ENCODE results near the gene SPSB1.
"Not testable (repeated sequence)": the region's sequence is repeated elsewhere in the genome, so short reads cannot be mapped to it uniquely, and the experiment has no call there.

The SPSB1 gene

DNA sequence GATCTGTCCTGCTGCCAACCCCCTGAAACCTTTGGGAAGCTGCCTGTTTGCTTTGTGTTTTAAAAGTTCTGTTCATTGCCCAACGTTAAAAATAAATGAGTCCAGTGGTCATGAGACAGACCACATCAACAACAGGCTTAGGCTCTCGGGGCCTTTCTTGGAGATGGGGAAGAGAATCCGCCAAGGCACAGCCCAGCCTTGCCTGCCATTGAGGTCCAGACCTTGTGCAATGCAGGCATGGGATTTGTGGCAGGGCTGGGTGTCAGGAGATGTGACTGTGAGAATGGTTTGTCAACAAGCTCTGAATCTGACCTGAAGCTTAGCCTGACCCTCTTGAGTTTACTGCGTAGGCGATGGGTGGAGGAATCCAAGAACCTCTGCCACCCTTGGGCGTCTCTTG lies 4.2 kb downstream of the SPSB1 start:
- Histone ChIP-seq H3K9me3 (ENCODE audit: insufficient read depth, low read depth, low read length) (no peaks in the 10 kb centered on the region), H3K4me1 (ENCODE audit: control insufficient read depth in 1 of 2, insufficient read depth in 2 of 2, low read length in 2 of 2) (peaks cover 28 to 56% of the 10 kb centered on the region in 2 experiments), H2AK5ac (ENCODE audit: low read length) (no peak overlapping the region), H3K9ac (ENCODE audit: low read length) (no peak overlapping the region), H2BK12ac (ENCODE audit: low read length) (no peak overlapping the region), H3K4me2 (ENCODE audit: low read length) (no peak overlapping the region), H2BK5ac (ENCODE audit: low read depth, low read length, poor library complexity) (no peak overlapping the region), H3K79me1 (ENCODE audit: low read length) (peaks cover 26% of the 10 kb centered on the region), H4K91ac (ENCODE audit: low read depth, low read length) (no peak overlapping the region), H3K79me2 (ENCODE audit: control insufficient read depth, insufficient read depth, low read length, poor library complexity) (peaks cover 61% of the 10 kb centered on the region), H2BK120ac (ENCODE audit: insufficient read depth, low read length, poor library complexity) (no peak overlapping the region), H3K23ac (ENCODE audit: low read length) (no peak overlapping the region), H3K18ac (ENCODE audit: low read length) (no peak overlapping the region), H2AFZ (ENCODE audit: insufficient read depth, low read length, poor library complexity) (no peak overlapping the region), H3K14ac (ENCODE audit: low read length) (no peak overlapping the region), H3K36me3 (ENCODE audit: control insufficient read depth in 1 of 2, insufficient read depth in 2 of 2, low read length in 2 of 2) (peaks cover 27 to 39% of the 10 kb centered on the region in 2 experiments), H3K4ac (ENCODE audit: low read depth, low read length) (peak overlapping the region; percentile 95), H4K8ac (ENCODE audit: low read depth, low read length) (no peak overlapping the region), H4K12ac (ENCODE audit: low read depth, low read length) (no peak overlapping the region), H3K27me3 (ENCODE audit: insufficient read depth, low read length) (no peaks in the 10 kb centered on the region), H3K27ac (ENCODE audit: low read depth, low read length) (no peak overlapping the region), H3K4me3 (ENCODE audit: low read depth, low read length) (no peak overlapping the region)
- whole genome bisulfite sequencing (ENCODE audit: extremely low coverage, insufficient coverage, insufficient read length): no CpG with 5 or more reads among the region's 6 CpGs
- no peak for DNase-seq

DNA sequence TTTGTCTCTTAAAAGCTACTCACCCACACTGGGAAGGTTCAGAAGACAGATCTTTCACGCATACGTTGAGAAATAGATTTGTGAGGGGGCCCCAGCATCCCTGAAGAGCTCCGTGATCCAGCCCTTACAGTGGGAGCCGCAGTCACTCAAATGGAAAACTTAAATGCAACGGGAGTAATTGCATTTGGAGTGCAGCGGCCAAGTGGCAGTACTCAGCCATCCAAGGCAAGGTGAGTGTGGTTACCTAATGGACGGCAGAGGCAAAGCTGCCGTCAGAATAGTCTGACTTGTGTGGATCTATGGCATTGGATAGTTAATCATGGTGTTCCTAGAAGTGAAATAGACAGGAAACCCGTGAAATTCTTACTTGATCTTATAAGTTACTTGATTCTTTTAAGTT lies 5.1 kb downstream of the SPSB1 start:
- Histone ChIP-seq H3K4me1 (ENCODE audit: control insufficient read depth in 1 of 2, insufficient read depth in 2 of 2, low read length in 2 of 2) (peaks cover 38 to 62% of the 10 kb centered on the region in 2 experiments), H3K18ac (ENCODE audit: low read length) (no peak overlapping the region), H2AK5ac (ENCODE audit: low read length) (no peak overlapping the region), H4K12ac (ENCODE audit: low read depth, low read length) (no peak overlapping the region), H2AFZ (ENCODE audit: insufficient read depth, low read length, poor library complexity) (no peak overlapping the region), H2BK120ac (ENCODE audit: insufficient read depth, low read length, poor library complexity) (no peak overlapping the region), H4K91ac (ENCODE audit: low read depth, low read length) (no peak overlapping the region), H3K27ac (ENCODE audit: low read depth, low read length) (no peak overlapping the region), H3K23ac (ENCODE audit: low read length) (no peak overlapping the region), H3K79me2 (ENCODE audit: control insufficient read depth, insufficient read depth, low read length, poor library complexity) (peaks cover 63% of the 10 kb centered on the region), H3K79me1 (ENCODE audit: low read length) (peaks cover 25% of the 10 kb centered on the region), H3K36me3 (ENCODE audit: control insufficient read depth in 1 of 2, insufficient read depth in 2 of 2, low read length in 2 of 2) (peaks cover 31 to 44% of the 10 kb centered on the region in 2 experiments), H3K4ac (ENCODE audit: low read depth, low read length) (peak overlapping the region; percentile 95), H4K8ac (ENCODE audit: low read depth, low read length) (no peak overlapping the region), H2BK12ac (ENCODE audit: low read length) (no peak overlapping the region), H3K9ac (ENCODE audit: low read length) (no peak overlapping the region), H3K9me3 (ENCODE audit: insufficient read depth, low read depth, low read length) (no peaks in the 10 kb centered on the region), H3K27me3 (ENCODE audit: insufficient read depth, low read length) (no peaks in the 10 kb centered on the region), H3K4me3 (ENCODE audit: low read depth, low read length) (no peak overlapping the region), H3K4me2 (ENCODE audit: low read length) (no peak overlapping the region), H3K14ac (ENCODE audit: low read length) (no peak overlapping the region), H2BK5ac (ENCODE audit: low read depth, low read length, poor library complexity) (no peak overlapping the region)
- no peak for DNase-seq
- no CpG with 5 or more reads among the region's 9 CpGs for WGBS (ENCODE audit: extremely low coverage, insufficient coverage, insufficient read length)

- Histone ChIP-seq H3K4me2 (ENCODE audit: low read length) (no peak overlapping the region), H3K18ac (ENCODE audit: low read length) (no peak overlapping the region), H4K12ac (ENCODE audit: low read depth, low read length) (no peak overlapping the region), H2BK120ac (ENCODE audit: insufficient read depth, low read length, poor library complexity) (no peak overlapping the region), H3K79me1 (ENCODE audit: low read length) (peaks cover 23% of the 10 kb centered on the region), H3K23ac (ENCODE audit: low read length) (no peak overlapping the region), H3K4me1 (ENCODE audit: control insufficient read depth in 1 of 2, insufficient read depth in 2 of 2, low read length in 2 of 2) (peaks cover 40 to 63% of the 10 kb centered on the region in 2 experiments), H3K27me3 (ENCODE audit: insufficient read depth, low read length) (no peaks in the 10 kb centered on the region), H3K4ac (ENCODE audit: low read depth, low read length) (peak overlapping the region; percentile 22), H3K4me3 (ENCODE audit: low read depth, low read length) (no peak overlapping the region), H2BK12ac (ENCODE audit: low read length) (no peak overlapping the region), H2AFZ (ENCODE audit: insufficient read depth, low read length, poor library complexity) (no peak overlapping the region), H3K36me3 (ENCODE audit: control insufficient read depth in 1 of 2, insufficient read depth in 2 of 2, low read length in 2 of 2) (peaks cover 31 to 44% of the 10 kb centered on the region in 2 experiments), H2BK5ac (ENCODE audit: low read depth, low read length, poor library complexity) (no peak overlapping the region), H3K27ac (ENCODE audit: low read depth, low read length) (no peak overlapping the region), H3K9me3 (ENCODE audit: insufficient read depth, low read depth, low read length) (no peaks in the 10 kb centered on the region), H3K79me2 (ENCODE audit: control insufficient read depth, insufficient read depth, low read length, poor library complexity) (peaks cover 60% of the 10 kb centered on the region), H4K8ac (ENCODE audit: low read depth, low read length) (no peak overlapping the region), H4K91ac (ENCODE audit: low read depth, low read length) (no peak overlapping the region), H3K14ac (ENCODE audit: low read length) (no peak overlapping the region), H2AK5ac (ENCODE audit: low read length) (no peak overlapping the region), H3K9ac (ENCODE audit: low read length) (no peak overlapping the region)
- no peak for DNase-seq
- no CpG with 5 or more reads among the region's 3 CpGs for WGBS (ENCODE audit: extremely low coverage, insufficient coverage, insufficient read length)
Observed at GRCh38 chr1:9298282-9298681, 5.6 kb downstream of the SPSB1 start.

DNA sequence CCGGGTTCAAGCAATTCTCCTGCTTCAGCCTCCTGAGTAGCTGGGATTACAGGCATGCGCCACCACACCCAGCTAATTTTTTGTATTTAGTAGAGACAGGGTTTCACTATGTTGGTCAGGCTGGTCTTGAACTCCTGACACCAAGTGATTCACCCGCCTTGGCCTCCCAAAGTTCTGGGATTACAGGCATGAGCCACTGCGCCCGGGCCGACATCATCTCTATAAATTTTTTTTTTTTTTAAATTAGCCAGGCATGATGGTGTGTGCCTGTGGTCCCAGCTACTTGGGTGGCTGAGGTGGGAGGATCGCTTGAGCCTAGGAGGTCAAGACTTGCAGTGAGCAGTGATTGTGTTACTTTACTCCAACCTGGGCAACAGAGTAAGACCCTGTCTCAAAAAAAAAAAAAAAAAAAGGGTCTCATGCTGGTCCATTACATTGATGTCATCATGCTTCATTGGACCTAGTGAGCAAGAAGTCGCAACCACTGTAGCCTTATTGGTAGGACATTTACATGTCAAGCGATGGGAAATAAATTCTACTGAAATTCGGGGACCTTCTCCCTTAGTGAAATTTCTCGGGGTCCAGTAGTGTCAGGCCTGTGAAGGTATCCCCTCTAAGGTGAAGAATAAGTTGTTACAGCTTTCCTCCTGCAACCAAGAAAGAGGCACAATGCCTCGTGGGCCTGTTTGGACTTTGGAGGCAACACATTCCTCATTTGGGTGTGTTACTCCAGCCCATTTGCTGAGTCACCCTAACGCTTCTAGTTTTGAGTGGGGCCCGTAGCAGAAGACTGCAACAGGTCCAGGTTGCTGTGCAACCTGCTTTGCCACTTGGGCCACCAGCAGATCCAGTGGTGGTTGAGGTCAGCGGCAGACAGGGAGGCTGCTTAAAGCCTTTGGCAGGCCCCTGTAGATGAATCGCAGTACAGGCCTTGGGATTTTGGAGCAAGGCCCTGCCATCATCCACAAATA lies 7.2 kb downstream of the SPSB1 start:
- Histone ChIP-seq H3K4me1 (ENCODE audit: control insufficient read depth in 1 of 2, insufficient read depth in 2 of 2, low read length in 2 of 2) (peaks cover 53 to 74% of the 10 kb centered on the region in 2 experiments), H3K36me3 (ENCODE audit: control insufficient read depth in 1 of 2, insufficient read depth in 2 of 2, low read length in 2 of 2) (peaks cover 41 to 55% of the 10 kb centered on the region in 2 experiments), H3K27ac (ENCODE audit: low read depth, low read length) (peak overlapping the region; percentile 53), H3K79me2 (ENCODE audit: control insufficient read depth, insufficient read depth, low read length, poor library complexity) (peaks cover 55% of the 10 kb centered on the region), H3K4ac (ENCODE audit: low read depth, low read length) (peak overlapping the region; percentile 93), H3K79me1 (ENCODE audit: low read length) (peaks cover 14% of the 10 kb centered on the region)
- not testable (repeated sequence) for H3K18ac ChIP-seq (ENCODE audit: low read length); H4K91ac ChIP-seq (ENCODE audit: low read depth, low read length); H3K27me3 ChIP-seq (ENCODE audit: insufficient read depth, low read length); H3K14ac ChIP-seq (ENCODE audit: low read length); H3K23ac ChIP-seq (ENCODE audit: low read length); H2BK5ac ChIP-seq (ENCODE audit: low read depth, low read length, poor library complexity); H3K4me3 ChIP-seq (ENCODE audit: low read depth, low read length); H3K9ac ChIP-seq (ENCODE audit: low read length); H4K8ac ChIP-seq (ENCODE audit: low read depth, low read length); H3K4me2 ChIP-seq (ENCODE audit: low read length); H2AFZ ChIP-seq (ENCODE audit: insufficient read depth, low read length, poor library complexity); H3K9me3 ChIP-seq (ENCODE audit: insufficient read depth, low read depth, low read length); H2BK120ac ChIP-seq (ENCODE audit: insufficient read depth, low read length, poor library complexity); H2AK5ac ChIP-seq (ENCODE audit: low read length); H4K12ac ChIP-seq (ENCODE audit: low read depth, low read length); H2BK12ac ChIP-seq (ENCODE audit: low read length)
- WGBS (ENCODE audit: extremely low coverage, insufficient coverage, insufficient read length): no CpG with 5 or more reads among the region's 16 CpGs
- peak; percentile 87 to 89 for DNase-seq
